ENCODE results near the gene BEAN1.
"Not testable (repeated sequence)": the region's sequence is repeated elsewhere in the genome, so short reads cannot be mapped to it uniquely, and the experiment has no call there.

Gene BEAN1

DNA sequence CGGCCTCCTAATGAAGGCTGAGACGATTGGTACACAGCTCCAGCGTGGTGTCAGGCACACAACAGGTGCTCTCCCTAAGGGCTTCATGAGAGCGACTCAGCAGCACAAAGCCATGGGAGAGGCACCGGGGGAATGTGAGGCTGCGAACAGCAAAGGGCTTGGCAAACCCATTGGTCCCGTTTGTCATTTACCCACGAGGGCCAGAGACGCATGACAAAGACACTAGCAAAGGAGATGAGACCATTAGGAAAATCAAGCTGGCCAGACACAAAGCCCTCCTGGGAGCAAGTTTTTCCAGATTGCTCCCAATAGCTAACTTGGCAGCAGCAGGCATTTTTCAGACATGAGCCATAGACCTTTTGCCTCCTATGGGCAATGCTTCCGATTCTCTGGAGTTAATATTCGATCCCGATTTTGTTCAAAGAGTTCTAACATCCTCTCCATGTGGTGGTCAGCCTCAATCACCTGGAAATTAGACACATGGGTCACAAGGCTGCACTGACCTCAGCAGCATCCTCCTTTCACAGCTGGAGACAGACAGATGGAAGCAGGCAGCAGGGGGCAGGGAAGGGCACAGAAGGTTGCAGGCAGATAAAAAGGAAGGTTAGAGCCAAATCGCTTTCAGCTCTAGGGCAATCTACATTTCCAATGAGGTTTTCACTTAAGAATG lies 84.6 kb downstream of the BEAN1 start:
- peak; percentile 39 for DNase-seq

DNA sequence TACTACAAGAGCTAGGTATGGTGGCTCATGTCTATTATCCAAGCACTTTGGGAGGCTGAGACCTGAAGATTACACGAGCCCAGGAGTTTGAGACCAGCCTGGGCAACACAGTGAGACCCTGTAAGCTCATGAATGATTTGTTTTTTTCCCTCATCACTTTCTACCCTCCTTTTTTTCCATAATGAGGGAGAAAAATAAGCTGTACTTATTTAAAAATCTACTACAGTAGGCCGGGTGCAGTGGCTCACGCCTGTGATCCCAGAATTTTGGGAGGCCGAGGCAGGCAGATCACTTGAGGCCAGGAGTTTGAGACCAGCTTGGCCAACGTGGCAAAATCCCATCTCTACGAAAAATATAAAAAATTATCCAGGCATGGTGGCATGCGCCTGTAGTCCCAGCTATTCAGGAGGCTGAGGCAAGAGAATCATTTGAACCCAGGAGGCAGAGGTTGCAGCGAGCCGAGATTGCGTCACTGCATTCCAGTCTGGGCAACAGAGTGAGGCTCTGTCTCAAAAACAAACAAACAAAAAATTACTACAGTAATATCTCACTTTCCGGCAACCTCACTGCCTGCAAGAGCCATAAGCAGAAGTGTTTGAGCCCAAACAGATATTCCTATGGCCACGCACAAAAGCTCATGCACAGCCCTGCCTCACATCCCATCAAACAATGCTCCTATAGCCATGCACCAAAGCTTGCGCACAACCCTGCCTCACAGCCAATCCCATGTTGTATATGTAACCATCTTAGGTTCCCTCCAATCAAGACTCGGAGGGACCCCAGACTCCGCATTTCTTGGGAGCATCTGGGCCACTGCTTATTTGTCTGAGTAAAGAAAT lies 85.4 kb downstream of the BEAN1 start:
- no peak for DNase-seq

DNA sequence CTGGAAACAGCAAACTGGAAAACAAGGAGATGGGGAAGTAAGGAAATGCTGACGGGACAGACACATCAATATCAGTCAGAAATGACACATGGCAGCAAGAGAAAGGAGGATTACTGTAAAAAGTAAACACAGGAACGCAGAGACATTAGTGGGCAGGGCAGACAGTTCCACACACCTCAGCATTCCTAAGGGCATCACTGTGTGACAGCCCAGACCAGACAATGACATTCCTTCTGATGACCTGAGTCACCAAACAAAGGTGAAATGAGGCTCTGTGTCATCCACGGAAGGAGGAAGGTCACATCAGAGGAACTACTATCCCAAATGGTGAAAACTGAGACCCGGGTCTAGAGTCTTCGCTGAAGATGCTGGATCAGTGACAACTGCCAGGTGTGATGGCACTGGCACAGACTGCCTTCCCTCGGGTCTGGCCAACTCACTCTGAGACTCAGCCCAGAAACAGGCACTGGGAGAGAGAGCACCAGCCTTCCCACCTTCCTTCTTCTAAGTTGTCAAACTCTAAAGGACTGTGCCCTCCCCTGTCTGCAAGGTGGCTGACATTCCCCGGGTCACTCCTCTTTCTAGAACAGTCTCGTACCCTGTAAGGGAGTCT lies 86.1 kb downstream of the BEAN1 start:
- no peak for DNase-seq

DNA sequence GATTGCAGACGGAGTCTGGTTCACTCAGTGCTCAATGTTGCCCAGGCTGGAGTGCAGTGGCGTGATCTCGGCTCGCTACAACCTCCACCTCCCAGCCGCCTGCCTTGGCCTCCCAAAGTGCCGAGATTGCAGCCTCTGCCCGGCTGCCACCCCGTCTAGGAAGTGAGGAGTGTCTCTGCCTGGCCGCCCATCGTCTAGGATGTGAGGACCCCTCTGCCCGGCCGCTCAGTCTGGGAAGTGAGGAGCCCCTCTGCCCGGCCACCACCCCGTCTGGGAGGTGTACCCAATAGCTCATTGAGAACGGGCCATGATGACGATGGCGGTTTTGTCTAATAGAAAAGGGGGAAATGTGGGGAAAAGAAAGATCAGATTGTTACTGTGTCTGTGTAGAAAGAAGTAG lies 87.3 kb downstream of the BEAN1 start:
- not testable (repeated sequence) for DNase-seq

DNA sequence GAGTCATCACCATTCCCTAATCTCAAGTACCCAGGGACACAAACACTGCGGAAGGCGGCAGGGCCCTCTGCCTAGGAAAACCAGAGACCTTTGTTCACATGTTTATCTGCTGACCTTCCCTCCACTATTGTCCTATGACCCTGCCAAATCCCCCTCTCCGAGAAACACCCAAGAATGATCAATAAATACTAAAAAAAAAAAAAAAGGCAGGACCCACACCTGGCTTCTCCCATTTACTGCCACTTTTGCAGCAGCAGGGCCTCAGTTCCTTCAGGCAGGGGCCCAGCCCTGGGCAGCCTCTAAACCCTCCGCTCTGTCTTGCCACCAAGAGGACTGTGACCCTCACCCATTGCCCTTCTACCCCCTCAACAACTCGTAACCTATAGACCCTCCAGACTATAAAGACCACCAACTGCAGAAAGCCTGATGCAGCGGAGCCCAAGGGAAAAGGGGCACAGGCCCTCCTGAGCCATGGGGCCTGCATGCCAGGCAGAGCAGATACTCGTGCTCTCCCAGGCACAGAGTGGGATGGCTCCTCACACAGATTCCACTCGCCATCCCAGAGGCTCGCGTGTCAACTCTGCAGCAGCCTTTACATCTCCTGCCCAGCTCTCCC lies 88.0 kb downstream of the BEAN1 start:
- not testable (repeated sequence) for DNase-seq

DNA sequence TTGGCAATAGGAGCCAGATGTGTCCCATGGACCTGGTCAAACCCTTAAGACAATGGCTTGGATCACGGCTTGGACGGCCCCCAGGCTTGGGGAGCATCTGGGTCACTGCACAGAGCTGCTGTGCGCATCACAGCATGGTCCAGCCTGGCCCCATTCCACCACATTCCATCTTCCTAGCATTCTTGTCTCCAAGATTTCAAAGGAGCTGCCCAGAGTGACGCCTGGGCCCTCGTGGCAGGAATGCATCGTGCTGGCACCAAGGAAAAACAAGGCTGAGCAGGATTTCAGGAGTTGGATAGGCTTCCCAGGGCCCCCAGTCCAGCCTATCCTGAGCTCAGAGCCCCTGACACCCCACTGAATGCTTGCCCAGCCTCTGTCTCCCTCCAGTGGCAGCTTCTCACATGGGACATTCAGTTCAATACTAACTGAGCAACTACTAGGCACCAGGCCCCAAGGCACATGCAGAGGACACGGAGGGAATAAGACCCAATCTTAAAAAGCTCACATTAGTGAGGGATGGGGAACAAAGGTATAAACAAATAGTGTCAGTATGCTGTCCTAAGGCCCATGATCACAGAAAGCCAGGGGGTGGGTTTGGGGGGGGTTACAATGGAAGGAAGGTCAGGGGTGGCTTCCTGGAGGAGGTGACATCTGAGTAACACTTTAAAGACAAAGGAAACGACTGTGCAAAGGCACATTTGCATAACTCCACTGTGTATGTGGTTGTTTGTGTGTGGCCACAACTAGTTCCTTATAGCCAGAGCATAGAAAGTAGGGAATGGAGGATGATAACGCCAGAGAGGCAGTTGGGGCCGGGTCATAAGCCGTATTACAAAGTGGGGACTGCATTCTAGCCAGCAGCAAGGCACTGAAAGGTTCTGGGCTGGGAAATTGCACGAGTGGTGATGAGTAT lies 88.8 kb downstream of the BEAN1 start:
- DNase-seq: no peak

DNA sequence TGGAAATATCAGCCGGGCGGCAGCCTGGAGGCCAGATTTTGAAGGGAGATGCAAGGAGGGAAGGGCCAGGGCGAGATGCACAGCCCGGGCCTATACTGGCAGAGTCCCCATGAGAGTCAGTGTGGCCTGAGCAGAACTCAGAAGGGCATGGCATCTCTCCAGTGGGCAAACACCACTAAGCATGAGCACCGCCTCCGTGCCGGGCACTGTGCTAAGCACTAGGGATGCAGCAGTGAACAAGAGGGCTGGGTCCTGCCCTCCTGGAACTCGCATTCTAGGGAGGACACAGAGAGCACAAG lies 89.4 kb downstream of the BEAN1 start:
- DNase-seq: no peak

DNA sequence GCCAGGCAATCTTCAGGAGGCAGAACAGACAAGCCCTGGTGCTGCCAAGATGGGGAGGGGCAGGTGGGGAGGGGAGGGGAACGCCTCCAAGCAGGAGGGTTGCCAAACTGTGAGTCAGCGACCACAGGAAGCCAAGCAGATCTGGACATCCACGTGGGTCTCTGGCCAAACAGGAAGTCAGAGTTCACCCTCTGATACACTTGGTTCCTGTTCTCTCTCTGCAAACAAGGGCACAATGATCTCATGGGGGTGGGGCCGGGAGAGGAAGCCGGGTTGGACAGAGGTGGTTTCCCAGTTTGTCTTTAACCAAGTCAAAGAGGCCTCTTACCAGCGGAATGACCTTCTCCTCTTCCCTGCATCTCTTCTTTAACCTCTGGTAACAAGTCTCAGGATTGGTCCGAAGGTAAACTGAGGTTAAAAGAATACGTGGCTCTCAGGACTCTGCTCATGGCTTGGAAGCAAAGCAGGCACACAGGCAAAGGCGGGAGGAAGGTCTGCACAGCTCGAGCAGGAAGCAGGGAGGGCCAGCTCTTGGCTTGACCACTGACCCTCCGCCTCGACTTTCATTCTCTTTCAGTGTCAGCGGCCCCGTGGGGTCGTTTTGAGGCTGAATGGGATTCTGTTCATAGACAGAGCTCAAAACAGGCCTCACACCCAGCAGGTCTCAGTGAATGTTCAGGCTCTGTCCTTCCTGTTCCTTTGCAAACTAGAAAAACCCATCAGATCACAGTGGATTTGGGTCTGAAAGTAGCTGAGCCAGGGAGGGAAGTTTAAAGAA lies 89.9 kb downstream of the BEAN1 start:
- DNase-seq: peak; percentile 67

DNA sequence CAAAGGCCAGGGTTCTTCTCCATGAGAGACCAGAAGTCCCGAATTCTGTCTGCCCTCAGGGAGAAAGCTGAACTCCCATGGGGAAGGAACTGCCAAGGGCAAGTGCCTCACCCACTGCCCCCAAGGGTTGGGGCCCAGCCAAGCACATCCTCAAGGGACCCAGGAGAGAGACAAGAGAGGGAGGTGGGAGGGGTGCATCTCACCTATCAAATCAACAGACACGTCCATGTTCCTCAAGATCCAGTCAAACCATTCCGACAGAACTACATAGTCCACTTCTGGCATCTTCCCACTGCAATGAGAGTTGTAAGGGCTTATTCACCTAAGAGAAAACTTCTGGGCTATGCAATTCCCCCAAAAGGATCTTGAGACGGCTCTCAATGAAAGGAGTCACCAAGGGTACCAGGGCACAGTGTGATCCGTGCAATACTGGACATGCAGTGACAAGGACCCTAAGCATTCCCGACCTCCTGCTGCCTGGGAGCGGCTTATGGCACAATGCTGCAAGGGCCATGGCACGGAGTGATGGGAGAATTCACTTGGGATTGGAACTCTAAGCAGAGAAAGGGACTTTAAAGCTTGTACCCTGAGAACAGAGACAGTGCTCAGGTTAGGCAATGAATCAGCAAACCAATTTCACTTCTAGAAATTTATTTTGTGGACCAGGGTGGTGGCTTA lies 90.6 kb downstream of the BEAN1 start:
- no peak for DNase-seq

DNA sequence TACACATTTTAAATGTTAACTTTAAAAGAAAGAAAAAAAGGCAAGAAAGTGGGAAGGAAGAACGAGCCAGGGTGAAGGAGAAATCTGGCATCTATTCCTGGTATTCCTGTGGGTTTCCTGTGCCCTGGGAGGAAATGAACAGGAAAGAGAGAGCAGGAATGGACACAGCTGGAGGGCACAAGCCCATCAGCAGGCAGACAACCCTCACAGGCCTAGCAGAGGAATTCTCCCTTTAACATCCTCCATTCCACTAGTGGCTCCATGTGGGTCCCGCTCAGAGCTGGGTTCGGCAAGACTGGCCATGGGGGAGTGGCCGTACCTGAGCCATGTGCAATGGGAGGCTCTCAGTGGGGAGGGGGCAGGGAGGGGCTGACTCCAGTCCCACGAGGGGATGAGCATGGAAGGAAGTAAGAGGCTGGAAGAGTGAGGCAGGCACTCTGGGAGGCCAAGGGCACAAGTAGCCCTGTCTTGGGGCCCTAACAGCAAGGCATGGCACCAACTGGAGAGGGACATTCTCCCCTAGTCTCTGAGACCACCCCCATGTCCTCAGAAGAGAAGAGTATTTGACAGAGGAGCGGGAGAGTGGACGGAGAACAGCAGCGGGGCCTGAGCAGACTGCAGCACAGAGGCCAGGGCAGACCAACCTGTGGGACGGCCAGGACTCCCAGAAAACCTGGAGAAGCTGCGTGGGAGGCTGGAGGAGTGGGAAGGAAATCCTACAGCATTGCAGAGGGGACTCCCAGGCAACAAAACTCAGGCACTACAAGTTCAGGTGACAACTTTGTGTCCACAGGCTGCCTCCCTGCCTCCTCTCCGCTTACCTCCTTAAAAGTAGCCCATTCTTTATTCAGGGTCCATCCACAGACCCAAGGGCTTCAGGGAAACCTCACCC lies 92.6 kb downstream of the BEAN1 start:
- DNase-seq: no peak

DNA sequence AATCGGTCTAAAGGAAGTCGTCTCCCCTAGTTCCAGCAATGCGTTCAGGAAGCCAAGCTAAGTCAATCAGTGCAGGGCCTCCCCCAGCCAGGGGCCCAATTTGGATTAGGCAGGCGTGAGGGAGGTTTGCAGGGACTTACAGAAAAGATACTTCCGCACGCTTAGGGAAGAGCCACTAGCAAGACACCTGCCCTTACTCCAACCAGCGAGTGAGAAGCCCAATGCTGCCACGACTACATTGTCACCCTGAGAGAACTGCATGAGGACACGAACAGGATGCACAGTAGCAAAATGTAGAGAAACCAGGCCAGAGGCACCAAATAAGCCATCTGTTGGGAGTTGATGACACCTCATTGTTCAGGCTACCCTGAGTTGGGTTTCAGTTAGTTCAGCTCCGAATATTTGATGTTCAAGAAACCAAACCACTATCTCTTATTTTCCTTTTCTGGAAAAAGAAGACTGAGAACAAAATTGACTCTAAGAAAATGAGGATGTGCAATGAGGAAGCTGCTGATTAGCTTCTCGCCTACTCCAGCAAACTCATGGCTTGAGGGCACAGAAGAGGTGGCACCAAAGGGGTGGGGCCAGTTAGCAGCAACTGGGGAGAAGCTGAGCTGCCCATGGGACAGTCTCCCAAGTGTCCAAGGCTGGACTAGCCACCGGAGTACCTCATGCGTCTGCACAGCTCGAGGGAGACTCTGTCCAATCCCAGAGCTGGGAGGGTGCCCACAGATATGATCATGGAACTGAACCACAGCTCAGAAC lies 93.5 kb downstream of the BEAN1 start:
- DNase-seq: no peak

DNA sequence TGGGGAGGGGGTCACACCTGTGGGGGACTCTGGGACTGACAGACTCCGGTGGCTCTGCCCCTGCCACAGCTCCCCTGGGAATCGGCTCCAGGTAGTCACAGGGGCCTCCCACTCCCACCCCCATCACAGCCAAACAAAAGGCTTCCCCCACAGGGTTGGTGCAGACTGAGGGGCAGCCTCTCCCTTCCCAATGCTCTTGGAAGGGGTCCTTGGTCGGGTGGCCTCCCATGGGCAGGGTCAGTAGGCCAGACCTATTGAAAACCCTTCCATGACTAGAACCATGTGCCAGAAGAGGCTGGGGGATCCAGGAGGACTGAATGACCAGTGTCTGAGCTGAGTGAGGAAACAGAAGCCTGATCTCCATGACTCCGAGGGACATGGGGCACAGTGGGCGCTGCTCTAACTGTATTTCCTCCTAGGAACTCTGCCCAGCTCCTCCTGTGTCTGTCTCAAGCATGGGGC lies 94.2 kb downstream of the BEAN1 start:
- no peak for DNase-seq

DNA sequence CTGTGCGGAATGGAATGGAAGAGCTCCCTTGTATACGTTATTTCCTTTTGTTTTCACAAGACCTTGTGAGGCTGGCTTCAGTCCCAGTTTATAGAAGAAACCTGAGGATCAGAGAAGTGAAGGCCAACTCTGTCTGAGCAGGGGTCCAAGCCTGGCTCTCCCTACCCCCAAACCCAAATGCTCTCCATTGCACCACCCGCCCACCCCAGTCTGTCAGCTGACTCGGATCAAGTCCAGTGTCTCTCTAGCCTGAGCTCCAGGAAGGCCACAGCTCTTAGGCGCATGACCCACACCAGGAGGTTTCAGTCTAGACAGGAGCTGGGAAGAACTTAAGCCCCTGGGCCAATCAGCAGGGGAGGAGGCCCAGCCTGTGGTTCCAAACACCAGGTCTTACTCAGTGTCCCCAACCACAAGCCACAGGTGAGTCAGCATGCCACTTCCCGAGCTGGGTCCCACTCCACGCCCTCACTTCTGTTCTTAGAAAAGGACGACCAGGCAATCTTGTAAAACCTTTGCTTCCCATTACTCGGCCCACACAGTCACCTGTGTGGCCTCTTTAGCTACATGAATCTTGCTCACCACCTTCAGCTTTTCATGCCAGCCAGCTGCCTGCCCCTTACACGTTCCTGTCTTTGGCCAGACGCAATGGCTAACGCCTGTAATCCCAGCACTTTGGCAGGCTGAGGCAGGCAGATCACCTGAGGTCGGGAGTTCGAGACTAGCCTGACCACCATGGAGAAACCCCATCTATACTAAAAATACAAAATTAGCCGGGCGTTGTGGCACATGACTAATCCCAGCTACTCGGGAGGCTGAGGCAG lies 95.1 kb downstream of the BEAN1 start:
- no peak for DNase-seq

DNA sequence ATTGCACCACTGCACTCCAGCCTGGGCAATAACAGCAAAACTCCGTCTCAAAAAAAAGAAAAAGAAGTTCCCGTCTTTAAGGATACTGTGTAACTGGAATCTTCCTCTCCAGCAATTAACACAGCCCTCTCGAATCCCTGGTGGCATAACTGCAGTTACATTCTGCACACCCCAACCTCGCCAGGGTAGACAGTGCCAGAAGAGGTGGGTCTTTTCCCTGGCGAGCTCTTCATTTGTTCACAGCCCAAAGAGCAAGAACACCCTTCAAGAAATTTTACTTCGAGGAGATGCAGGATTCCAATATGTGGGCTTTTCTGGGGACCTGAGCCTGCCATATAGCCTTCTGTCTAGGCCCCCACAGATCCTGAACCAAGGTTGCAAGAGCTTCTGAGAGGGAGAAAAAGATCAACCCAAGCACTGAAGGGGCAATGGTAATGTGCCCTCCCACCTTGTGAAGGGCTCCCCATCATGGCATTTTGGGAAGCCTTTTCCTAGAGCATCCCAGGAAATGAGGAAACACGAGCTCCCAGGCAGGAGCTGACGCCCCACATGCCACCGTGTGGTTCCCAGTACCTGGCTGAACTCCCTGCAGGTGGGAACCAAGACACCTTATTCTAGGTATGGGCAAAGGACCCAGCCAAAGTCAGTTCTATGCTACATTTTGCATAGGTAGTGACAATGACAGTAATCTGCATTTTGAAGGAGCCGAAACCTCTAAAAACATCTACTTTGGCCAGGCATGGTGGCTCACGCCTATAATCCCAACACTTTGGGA lies 95.9 kb downstream of the BEAN1 start:
- DNase-seq: no peak

DNA sequence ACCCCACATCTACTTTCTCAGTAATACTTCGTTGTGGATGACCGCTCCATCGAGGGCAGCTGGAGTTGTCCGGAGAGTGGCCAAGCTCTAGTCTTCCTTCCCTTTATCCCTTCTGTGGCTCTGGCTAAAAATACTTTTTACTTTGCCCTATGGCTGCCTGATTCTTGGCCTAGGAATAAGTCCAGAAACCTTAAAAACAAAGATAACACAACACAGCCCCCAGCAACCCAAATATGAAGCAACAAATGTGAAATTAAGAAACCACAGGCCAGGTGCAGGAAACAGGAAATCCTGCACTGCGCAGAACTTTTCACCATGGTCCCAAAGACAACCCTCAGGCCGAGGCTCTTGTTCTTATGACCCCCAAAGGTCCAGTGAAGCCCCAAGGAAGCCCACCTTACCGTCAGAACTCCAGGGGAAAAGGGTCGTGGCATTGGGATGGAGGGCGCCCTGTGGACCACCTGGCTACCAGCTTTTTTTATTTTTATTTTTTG lies 96.8 kb downstream of the BEAN1 start:
- no peak for DNase-seq

DNA sequence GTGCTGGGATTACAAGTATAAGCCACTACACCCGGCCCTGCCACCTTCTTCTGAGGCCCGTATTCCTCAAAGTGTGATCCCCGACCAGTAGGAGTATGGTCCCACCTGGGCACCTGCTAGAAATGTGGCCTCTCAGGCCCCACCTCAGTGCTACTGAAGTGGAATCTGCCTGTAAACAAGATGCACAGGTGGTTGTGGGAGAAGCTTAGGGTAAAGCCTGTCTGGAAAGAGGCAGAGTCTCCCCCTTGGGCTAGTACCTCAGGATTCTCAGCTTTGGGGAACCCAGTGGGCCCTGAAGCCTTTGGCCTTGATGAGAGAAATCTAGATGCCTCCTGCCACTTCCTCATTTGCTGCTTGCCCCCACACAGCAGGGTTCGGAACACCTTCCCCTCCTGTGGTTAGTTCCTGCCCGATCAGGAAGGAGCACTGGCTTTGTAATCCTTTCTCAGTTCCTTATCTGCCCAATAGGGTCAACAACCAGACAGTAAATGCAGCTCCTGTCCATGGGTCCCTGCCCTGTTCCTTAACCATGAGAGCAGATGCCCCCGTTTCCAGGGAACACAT lies 97.6 kb downstream of the BEAN1 start:
- DNase-seq: no peak
